GM12878 (cell line): ENCODE measurements around the gene AMH. TPM values are rescaled to one million over a fixed set of nuclear protein-coding genes. Genes with fewer than 3 reads are reported as not detected.

ENCODE experiments used
- ATAC-seq: fragments of 200-7000 bp; cut with Tn5 transposase; 3 replicates; pipeline ENCODE4 v1.9.1; 2020; ENCODE audit warnings: mild to moderate bottlenecking, moderate library complexity
- BruUV-seq: library from RNA; stranded (reverse); fragments of 400-500 nt; replicated peaks from 2 replicates; lab custom pipeline; 2021; lab: Mats Ljungman, UMichigan
- CTCF ChIA-PET: fragments of 300-600 bp; sonication (Branson Sonifier 250); formaldehyde crosslinking; extraction: SDS; loops from one replicate; lab custom pipeline; 2021; ENCODE audit warnings: inconsistent platforms; lab: Yijun Ruan, JAX
- POLR2A ChIA-PET: fragments of 350-600 bp; formaldehyde crosslinking; extraction: SDS; loops from one replicate; lab custom pipeline; 2021; ENCODE audit warnings: inconsistent platforms; lab: Charles Lee
- RAD21 ChIA-PET: fragments of 300-600 bp; sonication (Branson Sonifier 250); formaldehyde crosslinking; loops from one replicate; lab custom pipeline; 2023; ENCODE audit warnings: antibody characterized with exemption; ENCODE audit not compliant: unreplicated experiment; lab: Charles Lee
- SMC1A ChIA-PET: fragments of 300-600 bp; sonication (Branson Sonifier 250); formaldehyde crosslinking; loops from one replicate; lab custom pipeline; 2023; ENCODE audit not compliant: unreplicated experiment, uncharacterized antibody; lab: Charles Lee
- DNase-seq: peaks from one replicate; pipeline ENCODE4 v3.0.0-alpha.2; 2011; ENCODE audit warnings: low read depth, low spot score
- FAIRE-seq: peaks from 3 replicates; lab custom pipeline; 2011; peaks lifted over from hg19 to GRCh38; lab: Jason Lieb, UNC
- H2AFZ ChIP-seq: 2 replicates; pipeline ENCODE4 v1.6.0; 2011; ENCODE audit warnings: low read depth, low read length, control low read depth; ENCODE audit not compliant: control insufficient read depth
- H3K27ac ChIP-seq: 2 replicates; pipeline ENCODE4 v1.5.1; 2011; ENCODE audit warnings: control low read depth; ENCODE audit not compliant: control insufficient read depth, insufficient read depth
- H3K27me3 ChIP-seq, 2 experiments: replicated peaks in 1 of 2; 2 replicates each; pipeline versions ENCODE4 v1.6.0 to v1.6.1; 2011; ENCODE audit warnings: low read length in 1 of 2; ENCODE audit not compliant: control insufficient read depth in 2 of 2, insufficient read depth in 2 of 2
- H3K36me3 ChIP-seq, 2 experiments: 2 replicates each; pipeline ENCODE4 v1.5.1; 2011; ENCODE audit warnings: low read length in 1 of 2; ENCODE audit not compliant: control insufficient read depth in 2 of 2, insufficient read depth in 2 of 2
- H3K4me1 ChIP-seq: 2 replicates; pipeline ENCODE4 v1.6.1; 2011; ENCODE audit warnings: mild to moderate bottlenecking, low read length, moderate library complexity, mixed read lengths; ENCODE audit not compliant: control insufficient read depth, insufficient read depth
- H3K4me2 ChIP-seq: 2 replicates; pipeline ENCODE4 v1.6.0; 2011; ENCODE audit warnings: control low read depth; ENCODE audit not compliant: control insufficient read depth, insufficient read depth
- H3K4me3 ChIP-seq: fragments of 200-600 bp; sonication (generic); 2 replicates; pipeline ENCODE4 v1.5.1; 2016
- H3K79me2 ChIP-seq: 2 replicates; pipeline ENCODE4 v1.6.0; 2011; ENCODE audit warnings: low read length; ENCODE audit not compliant: control insufficient read depth, insufficient read depth
- H3K9ac ChIP-seq: 2 replicates; pipeline ENCODE4 v1.8.0; 2011; ENCODE audit warnings: low read length, control low read depth, mixed read lengths; ENCODE audit not compliant: control insufficient read depth, insufficient read depth
- H3K9me3 ChIP-seq: replicated peaks from 3 replicates; pipeline ENCODE4 v1.5.1; 2011; ENCODE audit warnings: mild to moderate bottlenecking, low read length; ENCODE audit not compliant: control insufficient read depth, insufficient read depth
- H4K20me1 ChIP-seq: 2 replicates; pipeline ENCODE4 v1.6.0; 2011; ENCODE audit not compliant: control insufficient read depth, insufficient read depth
- ATF7 ChIP-seq: fragments of 450-650 bp; IDR thresholded peaks from 2 replicates; pipeline ENCODE4 v1.6.1; 2016; ENCODE audit warnings: low read depth, mild to moderate bottlenecking
- HDAC6 ChIP-seq: fragments of 200-600 bp; sonication (generic); IDR thresholded peaks from one replicate; pipeline ENCODE4 v1.8.0; 2017; ENCODE audit warnings: antibody characterized with exemption; ENCODE audit not compliant: unreplicated experiment
- IKZF1 ChIP-seq: fragments of 450-650 bp; conservative IDR thresholded peaks from 2 replicates; pipeline ENCODE4 v1.6.1; 2017; ENCODE audit warnings: antibody characterized with exemption, mild to moderate bottlenecking
- JUND ChIP-seq: IDR thresholded peaks from 2 replicates; pipeline ENCODE4 v1.6.1; 2012; ENCODE audit warnings: low read depth, mild to moderate bottlenecking, low read length, improper control_type of control experiment, moderate library complexity
- LARP7 ChIP-seq: fragments of 450-650 bp; IDR thresholded peaks from 2 replicates; pipeline ENCODE4 v1.6.1; 2017; ENCODE audit warnings: mild to moderate bottlenecking
- MXI1 ChIP-seq: fragments of 150-350 bp; IDR thresholded peaks from 2 replicates; pipeline ENCODE4 v1.6.1; 2011; ENCODE audit warnings: low read depth, mild to moderate bottlenecking, inconsistent platforms, low read length, improper control_type of control experiment
- NBN ChIP-seq: fragments of 450-650 bp; IDR thresholded peaks from 2 replicates; pipeline ENCODE4 v1.6.1; 2016
- PML ChIP-seq: IDR thresholded peaks from 2 replicates; pipeline ENCODE4 v1.6.1; 2012; ENCODE audit warnings: low read length, inconsistent platforms
- RAD51 ChIP-seq: fragments of 450-650 bp; IDR thresholded peaks from 2 replicates; pipeline ENCODE4 v1.6.1; 2016; ENCODE audit warnings: moderate library complexity, mild to moderate bottlenecking, inconsistent platforms
- RB1 ChIP-seq: fragments of 450-650 bp; formaldehyde crosslinking; IDR thresholded peaks from 2 replicates; pipeline ENCODE4 v1.6.1; 2017; ENCODE audit warnings: mild to moderate bottlenecking, borderline replicate concordance
- SMAD1 ChIP-seq: fragments of 450-650 bp; IDR thresholded peaks from 2 replicates; pipeline ENCODE4 v1.6.1; 2018; ENCODE audit warnings: mild to moderate bottlenecking, low read depth; ENCODE audit not compliant: partially characterized antibody
- SREBF1 ChIP-seq: IDR thresholded peaks from 2 replicates; pipeline ENCODE4 v1.6.1; 2012; ENCODE audit warnings: mild to moderate bottlenecking, low read length
- ZBED1 ChIP-seq: IDR thresholded peaks from 2 replicates; pipeline ENCODE4 v1.6.1; 2016; ENCODE audit warnings: borderline replicate concordance
- ZNF207 ChIP-seq: fragments of 450-650 bp; IDR thresholded peaks from 2 replicates; pipeline ENCODE4 v1.6.1; 2014; ENCODE audit warnings: antibody characterized with exemption, mild to moderate bottlenecking, borderline replicate concordance
- ZNF274 ChIP-seq: IDR thresholded peaks from one replicate; pipeline ENCODE4 v1.8.0; 2011; ENCODE audit not compliant: insufficient read length, insufficient read depth
- WGBS: methylation state at CpG from one replicate; pipeline ENCODE4 v1.1.6; 2016; ENCODE audit warnings: low lambda C conversion rate; ENCODE audit not compliant: insufficient replicate concordance, insufficient coverage; ENCODE audit errors: missing lambda C conversion rate; 5-methylcytosine and 5-hydroxymethylcytosine counted together
- in situ Hi-C: fragments of 300-500 bp; cut with MboI; formaldehyde crosslinking; loops from 9 replicates; pipeline ENCODE4 v1.14.3; 2018; ENCODE audit warnings: mixed read lengths
- intact Hi-C: fragments of 100-400 bp; cut with micrococcal nuclease; formaldehyde crosslinking; loops from one replicate; pipeline ENCODE4 v1.14.2; 2022; ENCODE audit not compliant: unreplicated experiment
- polyA plus RNA-seq, 11 experiments: library from polyadenylated mRNA; depleted of rRNA in 4 of 11; unstranded in 6 of 11; stranded (reverse) in 5 of 11; fragments of >200 nt; fragmentation: Nextera tagmentation in 4 of 11; fragmentation: Illumina TruSeq in 1 of 11; extraction: Ambion mirVana in 4 of 11; extraction: Trizol in 1 of 11; gene quantifications; 1 replicate in 1 of 11; 2 replicates in 10 of 11; pipeline versions ENCODE4 v1.2.1 to v1.2.3, GENCODE V29; 2011 to 2016; ENCODE audit warnings: inconsistent platforms in 2 of 11, missing spikeins in 2 of 11, low read depth in 1 of 11
- total RNA-seq, 4 experiments: library from RNA; depleted of rRNA in 3 of 4; stranded (reverse); fragments of >200 nt in 3 of 4; fragmentation: Illumina TruSeq in 1 of 4; extraction: Trizol in 1 of 4; gene quantifications; 2 replicates each; pipeline versions ENCODE4 v1.2.1 to v1.2.3, GENCODE V29; 2013 to 2021
- TF ChIP-seq, protein P1 (sequence below): fragments of 450-650 bp; IDR thresholded peaks from 2 replicates; pipeline ENCODE4 v1.6.1; 2017; ENCODE audit warnings: low read depth, mild to moderate bottlenecking, moderate library complexity
- TF ChIP-seq, protein P2 (sequence below): IDR thresholded peaks from 2 replicates; pipeline ENCODE4 v1.6.1; 2011; ENCODE audit warnings: low read depth, low read length, improper control_type of control experiment, borderline replicate concordance

Gene AMH
- total and polyA plus RNA-seq, 10 of the 15 experiments (the other 5 are each of a cell fraction or from before 2014, with no cell fraction given): 0.17 to 3.5 (median 0.81) TPM; not detected in 4

DNA sequence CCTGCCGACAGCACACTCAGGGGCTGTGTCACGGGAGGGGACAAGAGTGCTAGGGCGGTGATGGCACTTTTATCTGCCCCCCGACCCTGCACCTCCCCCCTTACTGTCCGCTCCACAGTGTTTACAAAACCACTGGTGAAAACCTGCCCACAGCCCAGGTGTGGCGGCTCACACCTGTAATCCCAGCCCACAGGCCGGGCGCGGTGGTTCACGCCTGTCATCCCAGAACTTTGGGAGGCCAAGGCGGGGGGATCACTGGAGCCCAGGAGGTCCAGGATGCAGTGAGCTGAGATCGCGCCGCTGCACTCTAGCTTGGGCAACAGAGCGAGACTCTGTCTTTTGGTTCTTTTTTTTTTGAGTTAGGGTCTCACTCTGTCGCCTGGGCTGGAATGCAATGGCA, 47.0 kb downstream of the AMH start:
- Histone ChIP-seq H3K4me3 (no peak overlapping the region), H3K27ac (no peak overlapping the region), H3K9me3 (no peaks in the 10 kb centered on the region), H3K4me1 (peaks cover under 1% of the 10 kb centered on the region; the same call in 1 of the 2 replicates), H3K9ac (no peak overlapping the region), H3K79me2 (no peaks in the 10 kb centered on the region), H2AFZ (no peak overlapping the region), H3K27me3 (no peaks in the 10 kb centered on the region; a peak in 1 of 4 replicates), H3K36me3 (no peaks in the 10 kb centered on the region), H3K4me2 (no peak overlapping the region), H4K20me1 (no peaks in the 10 kb centered on the region; the same call in 1 of the 2 replicates)
- ChIA-PET CTCF (no interaction called here), POLR2A (no interaction called here), RAD21 (no interaction called here), SMC1A (no interaction called here)
- no TSS peak for BruUV-seq
- ATAC-seq (no peak), FAIRE-seq (no peak), DNase-seq (no peak)
- in situ Hi-C loops: no loop called here
- intact Hi-C loops: no loop called here
- WGBS: 85% methylated on average over 16 of the region's 16 CpGs
- TF ChIP-seq, protein P1, sequence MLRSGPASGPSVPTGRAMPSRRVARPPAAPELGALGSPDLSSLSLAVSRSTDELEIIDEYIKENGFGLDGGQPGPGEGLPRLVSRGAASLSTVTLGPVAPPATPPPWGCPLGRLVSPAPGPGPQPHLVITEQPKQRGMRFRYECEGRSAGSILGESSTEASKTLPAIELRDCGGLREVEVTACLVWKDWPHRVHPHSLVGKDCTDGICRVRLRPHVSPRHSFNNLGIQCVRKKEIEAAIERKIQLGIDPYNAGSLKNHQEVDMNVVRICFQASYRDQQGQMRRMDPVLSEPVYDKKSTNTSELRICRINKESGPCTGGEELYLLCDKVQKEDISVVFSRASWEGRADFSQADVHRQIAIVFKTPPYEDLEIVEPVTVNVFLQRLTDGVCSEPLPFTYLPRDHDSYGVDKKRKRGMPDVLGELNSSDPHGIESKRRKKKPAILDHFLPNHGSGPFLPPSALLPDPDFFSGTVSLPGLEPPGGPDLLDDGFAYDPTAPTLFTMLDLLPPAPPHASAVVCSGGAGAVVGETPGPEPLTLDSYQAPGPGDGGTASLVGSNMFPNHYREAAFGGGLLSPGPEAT: no peak
- no peak for TF ChIP-seq ZNF207

DNA sequence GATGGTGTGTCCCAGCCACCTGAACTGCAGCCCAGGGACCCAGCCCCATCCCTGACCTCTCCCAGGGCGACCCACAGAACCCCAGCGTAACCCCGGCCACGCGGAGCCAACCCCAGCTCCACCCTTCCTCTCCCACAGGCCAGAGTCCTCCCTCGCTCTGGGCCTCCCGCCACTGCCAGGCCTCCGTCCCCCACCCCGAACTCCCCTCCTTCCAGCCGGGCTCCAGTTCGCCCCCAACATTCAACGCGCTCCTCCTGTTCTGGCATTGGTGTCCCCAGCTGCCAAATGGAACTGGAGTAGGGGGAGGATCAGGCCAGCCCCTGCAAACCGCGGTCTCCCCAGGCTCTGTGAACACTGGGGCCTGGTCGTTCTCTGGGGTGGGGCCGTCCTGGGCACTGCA, 51.4 kb downstream of the AMH start:
- ChIA-PET POLR2A (no interaction called here), SMC1A (no interaction called here), RAD21 (no interaction called here), CTCF (no interaction called here)
- peaks cover 5 to 9% of the 10 kb centered on the region in 2 experiments for H3K27me3 ChIP-seq
- no peak overlapping the region for H3K4me2 ChIP-seq
- WGBS: 52% methylated on average over 13 of the region's 17 CpGs
- peaks cover 3% of the 10 kb centered on the region; the same call in 1 of the 2 replicates for H3K4me1 ChIP-seq
- H3K27ac ChIP-seq: no peak overlapping the region
- H3K4me3 ChIP-seq: no peak overlapping the region
- FAIRE-seq (no peak), ATAC-seq (no peak), DNase-seq (no peak)
- intact Hi-C loops (no loop called here), in situ Hi-C loops (no loop called here)
- no peak overlapping the region for H2AFZ ChIP-seq
- no peaks in the 10 kb centered on the region for H3K79me2 ChIP-seq
- no TSS peak for BruUV-seq
- H3K36me3 ChIP-seq: no peaks in the 10 kb centered on the region
- H4K20me1 ChIP-seq: no peaks in the 10 kb centered on the region
- H3K9me3 ChIP-seq: no peaks in the 10 kb centered on the region
- H3K9ac ChIP-seq: no peak overlapping the region
- no peak for TF ChIP-seq RAD51
- no peak for TF ChIP-seq ATF7
- TF ChIP-seq ZBED1: no peak
- TF ChIP-seq RB1: no peak
- no peak for TF ChIP-seq ZNF274
- no peak for TF ChIP-seq LARP7
- no peak for TF ChIP-seq SMAD1
- TF ChIP-seq PML: no peak
- TF ChIP-seq NBN: no peak
- TF ChIP-seq MXI1: no peak
- TF ChIP-seq IKZF1: no peak
- no peak for TF ChIP-seq HDAC6
- TF ChIP-seq, protein P2, sequence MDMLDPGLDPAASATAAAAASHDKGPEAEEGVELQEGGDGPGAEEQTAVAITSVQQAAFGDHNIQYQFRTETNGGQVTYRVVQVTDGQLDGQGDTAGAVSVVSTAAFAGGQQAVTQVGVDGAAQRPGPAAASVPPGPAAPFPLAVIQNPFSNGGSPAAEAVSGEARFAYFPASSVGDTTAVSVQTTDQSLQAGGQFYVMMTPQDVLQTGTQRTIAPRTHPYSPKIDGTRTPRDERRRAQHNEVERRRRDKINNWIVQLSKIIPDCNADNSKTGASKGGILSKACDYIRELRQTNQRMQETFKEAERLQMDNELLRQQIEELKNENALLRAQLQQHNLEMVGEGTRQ: no peak
- TF ChIP-seq SREBF1: no peak
- no peak for TF ChIP-seq JUND
